NCI-H1694 treated with DMSO at 0.1 percent for 48 hours (cell line): ENCODE data around the gene LRCOL1.
A peak's percentile ranks its signal among the peaks of the same experiment; 100 is the strongest.

Experiments
- DNase-seq: peaks from one replicate; lab custom pipeline; 2025; lab: John Stamatoyannopoulos, UW

Gene LRCOL1

DNA sequence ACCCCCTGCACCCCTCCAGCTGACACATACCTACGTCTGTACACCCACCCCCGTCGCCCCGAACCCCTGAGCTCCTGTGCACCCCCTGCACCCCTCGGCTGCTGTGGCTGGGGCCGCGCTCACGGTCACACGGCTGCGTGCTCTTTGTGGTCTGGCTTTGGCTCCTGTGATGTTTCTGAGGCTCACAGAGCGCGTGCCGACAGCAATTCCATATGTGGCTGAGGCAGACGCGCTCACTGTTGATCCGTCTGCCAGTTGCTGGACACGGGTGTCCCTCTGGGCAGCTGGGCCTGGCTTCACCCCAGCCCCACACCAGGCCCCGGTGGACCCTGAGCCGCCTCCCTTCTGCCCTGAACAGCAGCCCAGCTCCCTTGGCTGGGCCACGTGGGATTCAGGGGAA is 46.5 kb downstream of the LRCOL1 start:
- DNase-seq: no peak

DNA sequence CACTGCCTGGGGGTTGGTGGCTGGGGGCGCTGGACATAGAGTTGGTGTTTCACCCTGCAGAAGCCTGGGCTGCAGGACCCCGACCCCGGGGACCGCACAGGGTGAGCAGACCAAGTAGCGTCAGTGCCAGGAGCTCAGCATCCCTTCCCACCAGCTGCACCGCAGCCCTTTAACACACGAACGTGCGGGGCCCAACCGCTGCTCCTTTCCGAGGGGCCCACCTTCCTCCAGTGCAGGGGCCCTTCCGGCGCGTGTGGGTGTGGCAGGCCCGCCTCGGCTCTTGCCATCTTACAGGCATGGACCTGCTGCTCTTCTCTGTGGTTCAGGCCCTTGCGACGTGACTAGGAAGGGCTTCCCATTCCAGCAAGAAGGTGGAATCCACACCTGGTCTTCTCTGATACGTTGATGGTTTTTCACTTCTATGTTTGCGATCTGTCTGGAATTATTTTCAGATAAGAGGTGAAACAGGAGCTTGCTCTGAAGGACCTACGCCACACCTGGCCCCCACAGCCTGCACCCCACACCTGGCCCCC is 47.8 kb downstream of the LRCOL1 start:
- DNase-seq: no peak

DNA sequence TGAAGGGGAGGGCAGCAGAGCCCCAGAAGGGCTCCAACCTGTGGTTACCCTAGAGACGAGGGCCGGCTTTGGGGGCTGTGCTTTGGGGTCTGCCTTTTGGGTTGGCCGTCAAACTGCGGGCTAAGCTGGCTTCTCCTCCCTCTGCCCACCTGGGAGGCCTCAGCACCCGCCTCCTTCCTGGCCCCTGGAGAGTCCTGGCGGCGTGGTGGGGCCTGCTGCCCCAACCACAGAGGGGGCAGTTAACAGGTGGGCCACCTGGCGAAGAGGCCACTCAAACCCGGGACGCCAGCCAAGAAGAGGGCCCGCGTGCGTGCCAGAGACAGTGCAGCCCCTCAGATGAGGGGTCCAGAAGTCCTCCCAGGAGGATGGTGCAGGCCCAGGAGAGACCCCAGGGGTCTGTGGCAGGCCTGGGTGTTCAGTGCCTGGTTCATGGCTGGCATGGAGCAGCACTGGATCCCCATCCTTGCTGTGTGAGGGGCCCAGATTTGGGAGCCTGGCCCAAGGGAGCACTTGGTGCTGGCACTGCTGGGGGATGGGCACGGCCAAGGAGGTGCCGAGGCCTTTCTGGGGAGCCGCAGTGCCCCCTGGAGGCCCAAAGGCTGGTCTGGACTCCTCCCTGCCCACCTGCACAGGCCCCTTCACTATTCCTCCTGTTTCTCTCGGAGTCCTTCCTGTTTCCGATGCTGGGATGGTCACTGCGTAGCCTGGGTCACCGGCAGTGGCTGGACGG is 48.8 kb downstream of the LRCOL1 start:
- DNase-seq: no peak

DNA sequence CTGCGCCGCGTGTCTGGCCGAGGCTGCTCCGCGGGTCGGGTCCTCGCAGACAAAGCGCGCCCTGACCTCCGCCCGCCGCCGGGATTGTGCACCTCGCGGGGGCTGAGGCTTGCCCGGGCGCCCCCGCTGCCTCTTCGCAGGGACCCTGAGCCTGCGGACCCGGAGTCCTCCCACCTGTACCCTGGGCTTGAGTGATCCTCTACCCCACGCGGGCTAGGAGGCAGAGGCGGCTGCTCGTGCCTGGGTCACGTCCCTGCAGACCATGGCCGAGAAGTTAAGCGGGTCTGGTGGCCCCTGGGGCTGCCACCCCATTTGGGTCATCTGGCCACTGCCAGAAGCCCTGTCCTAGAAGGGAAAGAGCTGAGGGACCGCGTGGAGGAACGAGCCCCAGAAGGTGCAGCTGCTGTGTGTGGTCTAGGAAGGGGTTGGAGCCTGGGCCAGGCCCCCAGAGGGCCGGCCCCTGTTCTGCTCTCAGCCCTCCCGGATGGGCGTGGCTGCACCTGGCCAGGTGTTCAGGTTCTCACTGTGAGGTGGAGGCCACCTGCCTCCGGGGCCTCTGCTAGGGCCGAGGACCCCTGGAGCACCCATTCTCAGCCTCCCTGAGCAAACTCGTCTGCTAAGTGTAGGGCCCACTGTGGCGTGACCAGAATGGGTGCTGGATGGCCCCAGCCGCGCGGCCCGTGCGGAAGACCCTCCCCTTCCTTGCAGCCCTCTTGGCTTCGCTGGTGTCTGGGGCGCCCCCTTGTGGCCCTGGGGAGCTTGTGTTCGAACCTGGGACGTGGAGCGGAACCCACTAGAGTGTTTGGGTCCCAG is 49.6 kb downstream of the LRCOL1 start:
- DNase-seq: peak; percentile 61

DNA sequence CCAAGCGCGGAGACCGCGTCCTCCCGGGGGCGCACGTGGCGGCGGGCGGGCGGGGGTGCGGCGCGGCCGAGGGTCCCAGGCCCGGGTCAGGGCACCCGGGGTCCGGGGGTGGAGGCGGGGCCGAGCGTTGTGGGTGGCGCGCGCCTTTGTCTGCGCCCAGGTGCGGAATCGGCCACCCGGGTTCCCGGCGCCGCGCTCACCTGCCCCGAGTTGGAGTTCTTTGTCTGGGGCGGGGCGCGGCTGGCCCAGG is 50.1 kb downstream of the LRCOL1 start:
- DNase-seq: no peak

DNA sequence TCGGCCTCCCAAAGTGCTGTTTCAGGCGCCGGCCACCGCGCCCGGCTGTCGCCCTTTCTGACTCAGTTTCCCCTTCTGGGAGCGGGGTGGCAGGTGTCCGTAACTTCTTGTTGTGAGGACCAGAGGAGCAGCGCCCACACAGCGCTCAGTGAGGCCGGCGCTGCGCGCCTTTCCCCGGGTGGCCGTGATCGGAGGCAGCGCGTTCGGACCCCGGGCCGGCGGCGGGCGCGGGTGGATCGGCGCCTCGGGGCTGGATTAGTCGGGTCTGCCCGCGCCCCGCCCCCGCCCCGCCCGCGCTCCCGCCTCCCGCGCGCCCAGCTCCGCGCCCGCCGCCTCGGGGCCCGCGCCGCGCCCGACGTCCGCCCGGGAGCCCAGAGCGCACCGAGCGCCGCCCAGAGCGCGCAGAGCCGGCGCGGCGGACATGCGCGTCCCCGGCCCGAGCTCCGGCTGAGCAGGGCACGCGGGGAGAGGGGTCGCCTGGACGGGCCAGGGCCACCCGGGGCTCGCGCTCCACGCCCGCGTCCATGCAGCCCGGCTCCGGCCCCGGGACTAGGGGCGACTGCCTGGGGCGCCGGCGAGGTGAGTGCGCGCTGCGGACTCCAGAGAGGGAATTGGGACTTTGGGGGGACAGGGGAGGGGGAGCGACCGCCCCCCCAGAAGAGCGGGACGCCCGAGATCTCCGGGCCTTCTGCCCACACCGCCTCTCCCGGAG is 50.6 kb downstream of the LRCOL1 start:
- peak; percentile 14 for DNase-seq

DNA sequence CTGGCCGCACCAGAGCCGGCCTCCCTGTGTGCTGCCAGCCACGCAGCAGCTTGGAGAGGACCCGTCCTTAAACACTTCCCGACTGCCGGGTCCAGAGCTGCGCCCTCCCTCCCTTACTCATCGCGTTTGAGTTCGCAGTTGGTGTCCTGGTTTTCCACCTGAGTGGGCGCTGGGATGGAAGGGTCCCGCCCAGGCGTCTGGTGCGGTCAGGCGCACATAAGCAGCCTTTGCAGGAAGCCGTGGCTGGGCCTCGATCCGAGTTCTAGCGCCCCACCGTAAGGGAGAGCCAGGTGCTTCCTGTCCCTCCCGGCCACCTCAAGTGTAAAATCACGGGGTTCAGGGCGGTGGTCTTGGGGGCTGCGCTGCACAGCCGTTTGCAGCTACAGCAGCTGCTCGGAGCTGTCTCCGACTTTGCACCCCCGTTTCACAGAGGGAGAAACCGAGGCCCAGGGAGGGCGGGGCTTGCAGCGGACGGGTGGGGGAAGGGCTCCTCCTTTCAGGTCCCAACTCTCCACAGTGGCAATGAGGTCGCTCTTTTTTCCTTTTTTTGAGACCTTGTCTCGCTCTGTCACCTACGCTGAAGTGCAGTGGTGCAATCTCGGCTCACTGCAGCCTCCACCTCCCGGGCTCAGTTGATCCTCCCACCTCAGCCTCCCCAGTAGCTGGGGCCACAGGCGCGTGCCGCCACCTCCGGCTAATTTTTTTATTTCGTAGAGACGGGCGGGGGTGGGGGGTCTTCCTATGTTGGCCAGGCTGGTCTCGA is 51.3 kb downstream of the LRCOL1 start:
- DNase-seq: no peak

DNA sequence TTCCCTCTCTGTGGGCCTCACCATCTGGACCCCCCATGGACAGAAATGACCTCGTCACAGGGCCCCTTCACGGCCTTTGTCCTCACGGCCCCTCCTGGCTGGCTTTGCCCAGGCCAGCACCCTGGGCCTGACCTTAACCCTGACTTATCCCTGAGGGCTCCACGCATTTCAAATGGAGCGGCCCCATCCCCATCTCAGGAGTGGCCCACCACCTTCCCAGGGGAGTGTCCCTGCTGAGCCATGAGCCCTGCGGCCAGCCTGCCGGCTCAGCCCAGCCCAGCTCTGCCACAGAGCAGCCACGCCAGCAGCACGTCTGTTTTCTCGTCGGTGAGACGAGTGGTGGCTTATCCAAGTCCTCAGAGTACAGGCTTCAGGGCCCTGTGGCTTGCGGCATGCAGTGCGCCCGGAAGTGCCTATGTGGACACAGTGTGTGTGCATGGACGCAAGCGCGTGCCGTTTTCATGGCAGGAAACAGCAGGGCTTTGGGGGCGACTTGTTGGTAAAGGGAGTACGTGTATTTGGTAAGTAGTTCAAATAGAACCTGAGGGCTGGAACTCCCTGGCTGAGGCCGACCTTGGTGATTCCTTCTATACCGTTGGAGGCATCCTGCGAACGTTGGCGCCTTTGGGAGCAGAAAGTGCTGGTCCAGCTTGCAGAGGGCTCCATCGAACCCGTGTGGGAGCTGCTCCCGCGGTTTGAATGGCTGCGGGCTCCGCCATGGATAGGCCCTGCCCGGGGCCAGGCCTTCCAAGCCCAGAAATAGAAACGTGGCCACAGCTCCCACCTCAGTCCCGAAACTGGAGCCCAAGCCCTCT is 52.1 kb downstream of the LRCOL1 start:
- DNase-seq: no peak

DNA sequence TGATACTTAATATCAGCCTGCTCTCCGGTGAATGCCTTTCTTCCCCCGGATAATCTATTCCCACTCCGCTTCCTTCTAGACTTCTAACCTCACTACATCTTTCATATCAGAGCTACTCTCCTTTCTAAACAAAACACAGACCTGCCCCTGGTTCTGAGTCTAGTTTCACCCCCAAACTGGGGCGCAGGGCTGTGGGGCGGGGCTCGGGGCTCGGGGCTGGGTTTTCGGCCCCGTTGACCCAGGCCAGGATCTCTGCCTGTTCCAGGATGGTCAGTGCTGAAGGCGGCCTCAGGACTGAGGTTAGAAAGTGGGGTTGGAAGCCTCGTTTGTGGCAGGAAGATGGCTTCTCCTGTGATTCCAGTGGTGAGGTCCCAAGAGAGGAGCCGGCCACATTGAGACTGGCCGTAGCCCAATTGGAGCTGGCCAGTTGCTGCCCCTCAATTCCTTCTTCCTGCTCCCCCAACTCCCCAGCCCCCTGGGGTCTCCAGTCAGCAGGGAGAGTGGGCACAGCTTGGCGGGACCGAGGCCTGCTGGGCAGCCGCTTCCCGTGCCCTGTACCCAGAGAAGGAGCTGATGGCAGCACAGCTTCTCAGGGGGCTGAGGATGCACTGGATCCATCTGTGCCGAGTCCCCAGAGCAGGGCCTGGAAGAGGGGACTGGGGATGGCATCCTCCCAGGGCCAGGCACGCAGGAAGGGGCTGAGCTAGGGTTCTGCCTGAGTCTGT is 52.9 kb downstream of the LRCOL1 start:
- no peak for DNase-seq

DNA sequence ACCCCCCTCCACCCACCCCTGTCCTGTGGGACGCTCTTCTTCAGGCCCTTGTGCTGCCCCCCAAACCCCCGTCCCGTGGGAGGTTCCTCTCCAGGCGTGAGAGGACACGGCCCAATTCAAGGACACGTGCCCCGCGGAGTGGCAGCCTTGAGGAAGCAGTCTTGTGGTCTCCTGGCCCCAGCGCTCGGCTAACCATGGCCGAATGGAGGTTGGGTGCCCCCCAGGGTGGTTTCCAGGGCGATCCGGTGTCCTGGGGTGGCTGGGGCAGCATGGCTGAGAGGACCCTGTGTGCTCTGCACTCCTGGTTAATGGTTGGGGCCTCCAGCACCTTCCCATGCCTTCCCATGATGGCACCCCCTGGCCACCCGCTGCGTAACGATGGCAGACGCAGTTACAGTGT is 53.6 kb downstream of the LRCOL1 start:
- DNase-seq: no peak

DNA sequence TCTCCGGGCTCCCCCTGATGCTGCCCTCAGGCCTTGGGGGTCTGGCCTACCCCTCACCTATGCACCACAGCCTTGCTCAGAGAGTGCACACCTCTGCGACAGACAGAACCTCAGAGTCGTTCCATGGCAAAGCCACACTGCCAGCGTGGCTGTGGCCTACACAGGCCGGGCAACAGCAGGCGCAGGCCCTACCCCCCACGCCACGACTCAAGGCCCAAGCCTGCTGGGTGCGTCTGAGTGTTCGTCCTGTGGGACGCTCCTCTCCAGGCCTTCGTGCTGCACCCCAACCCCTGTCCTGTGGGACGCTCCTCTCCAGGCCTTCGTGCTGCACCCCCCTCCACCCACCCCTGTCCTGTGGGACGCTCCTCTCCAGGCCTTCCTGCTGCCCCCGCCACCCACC is 54.2 kb downstream of the LRCOL1 start:
- no peak for DNase-seq

DNA sequence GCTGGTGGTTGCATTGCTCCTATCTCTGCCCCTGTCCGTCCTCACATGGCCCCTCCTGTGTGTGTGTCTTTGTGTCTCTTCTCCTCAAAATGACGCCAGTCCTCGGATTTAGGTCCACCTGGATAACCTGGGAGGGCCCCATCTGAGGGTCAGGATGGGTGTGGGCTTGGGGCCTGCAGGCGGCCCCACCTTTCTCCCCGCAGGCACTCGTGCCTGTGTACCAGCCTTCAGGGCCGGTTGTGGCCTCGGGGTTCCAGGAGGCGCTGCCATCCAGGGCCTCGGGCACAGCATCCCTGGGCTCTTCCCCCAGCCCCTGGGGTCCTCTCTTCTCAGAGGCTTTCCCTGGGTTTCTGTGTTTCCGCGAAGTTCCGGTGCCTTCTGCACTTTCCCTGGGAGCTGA is 54.7 kb downstream of the LRCOL1 start:
- DNase-seq: no peak

DNA sequence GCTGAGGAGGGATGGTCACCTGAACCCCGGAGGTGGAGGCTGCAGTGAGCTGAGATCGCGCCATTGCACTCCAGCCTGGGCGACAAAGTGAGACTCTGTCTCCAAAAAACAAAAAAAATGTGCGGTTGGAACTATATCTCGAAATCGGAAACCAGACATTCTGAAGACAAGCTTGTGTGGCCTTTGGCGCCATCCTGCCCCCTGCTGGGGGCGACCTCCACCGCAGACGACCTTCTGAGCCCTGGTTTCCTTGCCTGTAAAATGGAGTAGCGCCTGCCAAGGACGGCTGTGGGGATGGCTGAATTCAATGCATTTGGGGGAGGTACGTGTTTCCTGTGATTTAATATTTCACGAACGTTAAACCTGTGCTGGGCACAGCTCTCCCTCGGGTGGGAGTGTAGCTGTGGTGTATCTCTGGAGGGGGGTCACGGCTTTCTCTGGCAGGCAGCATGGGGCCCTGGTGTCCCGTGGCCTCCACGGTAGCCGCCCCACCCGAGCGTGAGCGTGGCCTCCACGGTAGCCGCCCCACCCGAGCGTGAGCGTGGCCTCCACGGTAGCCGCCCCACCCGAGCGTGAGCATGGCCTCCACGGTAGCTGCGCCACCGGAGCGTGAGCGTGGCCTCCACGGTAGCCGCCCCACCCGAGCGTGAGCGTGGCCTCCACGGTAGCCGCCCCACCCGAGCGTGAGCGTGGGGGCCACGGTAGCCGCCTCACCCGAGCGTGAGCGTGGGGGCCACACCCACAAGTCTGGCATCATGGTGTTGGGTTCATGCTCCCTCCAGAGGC is 55.3 kb downstream of the LRCOL1 start:
- no peak for DNase-seq
